Esophagus mucosa (tissue), 1 donor: ENCODE data around the gene PIK3CA. TPM values are rescaled to one million over a fixed set of nuclear protein-coding genes. Genes with fewer than 3 reads are reported as not detected.
"Not testable (repeated sequence)": the region's sequence is repeated elsewhere in the genome, so short reads cannot be mapped to it uniquely, and the experiment has no call there.

Experiments
- ATAC-seq: fragments of 200-7000 bp; cut with Tn5 transposase; one replicate; pipeline ENCODE4 v1.9.1; 2020
- total RNA-seq: library from RNA; stranded (reverse); gene quantifications from one replicate; pipeline ENCODE4 v1.2.4, GENCODE V29; 2023
- donor health status: DM: yes; HTN: yes; CAD: no.

PIK3CA gene
- total RNA-seq, 1 donor from 2014 or later: 12.5 TPM

DNA sequence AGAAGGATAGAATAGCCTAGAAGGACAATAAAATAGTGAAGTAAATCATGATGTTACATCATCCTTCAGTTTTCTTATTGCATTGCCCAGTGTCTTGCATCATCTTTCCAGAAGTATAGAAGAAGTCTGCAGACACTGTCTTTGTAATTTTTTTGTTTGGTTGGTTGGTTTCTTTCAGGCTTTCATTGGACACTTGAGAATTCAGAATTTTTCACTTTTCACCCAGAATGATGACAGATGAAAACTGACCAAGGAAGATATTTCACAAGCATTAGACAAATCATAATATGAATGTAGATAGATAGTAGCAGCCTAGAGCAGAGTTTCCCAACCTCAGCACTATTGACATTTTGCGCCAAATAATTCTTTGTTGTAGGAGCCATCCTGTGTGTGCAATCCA, 67.4 kb downstream of the PIK3CA start:
- ATAC-seq: not testable (repeated sequence)

GRCh38 chr3:179218213-179218612, 70.1 kb downstream of the PIK3CA start:
- not testable (repeated sequence) for ATAC-seq

DNA sequence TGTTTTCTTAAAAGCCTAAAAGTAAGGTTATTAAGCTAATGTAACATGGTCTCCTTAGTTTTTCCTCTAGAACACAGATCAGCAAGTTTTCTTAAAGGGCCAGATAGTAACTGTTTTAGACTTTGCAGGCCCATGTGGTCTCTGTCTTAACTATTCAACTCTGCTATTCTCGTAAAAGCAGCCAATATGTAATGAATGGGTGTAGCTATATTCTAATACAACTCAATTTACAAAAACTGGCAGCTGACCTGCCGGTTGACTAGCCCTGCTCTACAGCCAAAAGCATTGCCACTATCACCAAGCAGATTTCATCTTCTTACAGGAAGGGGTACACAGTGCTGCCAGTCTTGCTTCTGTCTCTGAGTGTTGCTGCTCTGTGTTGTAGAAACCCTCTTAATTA, 75.4 kb downstream of the PIK3CA start:
- no peak for ATAC-seq

- ATAC-seq: no peak
Measured at GRCh38 chr3:179224584-179224983, 76.4 kb downstream of the PIK3CA start.

- peak; percentile 71 for ATAC-seq
Measured at GRCh38 chr3:179227349-179227748, 79.2 kb downstream of the PIK3CA start.

DNA sequence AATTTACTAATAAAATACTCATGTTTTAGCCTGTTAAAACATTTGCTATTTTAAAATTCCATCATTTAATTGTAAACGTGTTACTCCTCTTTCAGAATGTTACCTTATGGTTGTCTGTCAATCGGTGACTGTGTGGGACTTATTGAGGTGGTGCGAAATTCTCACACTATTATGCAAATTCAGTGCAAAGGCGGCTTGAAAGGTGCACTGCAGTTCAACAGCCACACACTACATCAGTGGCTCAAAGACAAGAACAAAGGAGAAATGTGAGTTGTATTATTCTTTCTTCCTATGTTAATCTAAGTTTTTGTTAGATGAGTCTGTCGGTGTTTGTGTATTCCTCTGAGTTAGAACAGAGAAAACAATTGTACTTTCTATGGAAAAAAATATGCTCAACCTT, 81.0 kb downstream of the PIK3CA start:
- ATAC-seq: no peak

DNA sequence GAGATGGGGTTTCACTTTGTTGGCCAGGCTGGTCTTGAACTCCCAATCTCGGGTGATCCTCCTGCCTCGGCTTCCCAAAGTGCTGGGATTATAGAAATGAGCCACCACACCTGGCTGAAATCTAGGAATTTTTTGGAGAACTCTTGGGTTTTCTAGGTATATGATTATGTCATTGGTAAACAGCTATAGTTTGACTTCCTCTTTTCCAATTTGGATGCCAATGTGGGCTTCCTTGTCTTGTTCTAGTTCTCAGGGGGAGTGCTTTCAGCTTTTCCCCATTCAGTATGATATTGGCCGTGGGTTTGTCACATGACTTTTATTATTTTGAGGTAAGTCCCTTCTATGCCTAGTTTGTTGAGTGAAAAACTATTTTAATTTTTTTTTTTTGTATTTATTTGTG, 84.9 kb downstream of the PIK3CA start:
- no peak for ATAC-seq

GRCh38 chr3:179234199-179234598, 86.0 kb downstream of the PIK3CA start:
- ATAC-seq: no peak

- no peak for ATAC-seq
Measured at GRCh38 chr3:179236669-179237301, 88.6 kb downstream of the PIK3CA start.

DNA sequence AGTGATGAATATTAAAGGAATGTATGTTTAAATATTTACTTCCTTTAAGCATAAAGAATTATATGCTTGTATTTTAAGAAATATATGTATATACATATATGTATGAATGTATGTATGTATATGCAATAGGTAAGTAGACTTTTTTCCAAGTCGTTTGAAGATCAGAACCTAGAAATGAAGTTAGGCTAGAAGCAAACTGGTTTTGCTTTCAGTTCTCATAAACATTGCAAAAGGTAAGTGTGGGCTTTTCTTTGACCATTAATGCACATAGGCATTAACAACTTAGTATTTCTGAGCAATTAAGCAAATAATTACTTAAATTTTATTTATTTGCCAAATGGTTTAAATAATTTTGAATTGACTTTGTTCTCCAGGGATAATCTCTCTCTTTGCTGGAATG, 92.1 kb downstream of the PIK3CA start:
- not testable (repeated sequence) for ATAC-seq

- ATAC-seq: not testable (repeated sequence)
Measured at GRCh38 chr3:179242859-179243258, 94.7 kb downstream of the PIK3CA start.

GRCh38 chr3:179244878-179245277, 96.7 kb downstream of the PIK3CA start:
- no peak for ATAC-seq

GRCh38 chr3:179247289-179248015, 99.3 kb downstream of the PIK3CA start:
- no peak for ATAC-seq

GRCh38 chr3:179250803-179251476, 102.8 kb downstream of the PIK3CA start, which contains the start of gene KCNMB3:
TSS of gene KCNMB3 (minus strand) at chr3:179251114. CDS start at chr3:179250990, 124 bp downstream.
- no peak for ATAC-seq

DNA sequence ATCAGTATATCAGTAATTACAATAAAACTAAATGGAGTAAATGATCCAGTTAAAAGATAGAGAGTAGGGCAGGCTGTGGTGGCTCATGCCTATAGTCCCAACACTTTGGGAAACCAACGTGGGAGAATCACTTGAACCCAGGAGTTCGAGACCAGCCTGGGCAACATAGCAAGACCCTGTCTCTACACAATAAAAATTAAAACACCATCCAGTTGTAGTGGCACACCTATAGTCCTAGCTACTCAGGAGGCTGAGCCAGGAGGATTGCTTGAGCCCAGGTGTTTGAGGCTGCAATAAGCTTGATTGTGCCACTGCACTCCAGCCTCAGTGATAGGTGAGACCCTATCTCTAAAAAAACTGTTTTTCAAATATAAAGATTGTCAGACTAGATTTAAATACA, 108.7 kb downstream of the PIK3CA start:
- ATAC-seq: no peak

- not testable (repeated sequence) for ATAC-seq
Measured at GRCh38 chr3:179257742-179258141, 109.6 kb downstream of the PIK3CA start.

GRCh38 chr3:179258820-179259219, 110.7 kb downstream of the PIK3CA start:
- no peak for ATAC-seq

DNA sequence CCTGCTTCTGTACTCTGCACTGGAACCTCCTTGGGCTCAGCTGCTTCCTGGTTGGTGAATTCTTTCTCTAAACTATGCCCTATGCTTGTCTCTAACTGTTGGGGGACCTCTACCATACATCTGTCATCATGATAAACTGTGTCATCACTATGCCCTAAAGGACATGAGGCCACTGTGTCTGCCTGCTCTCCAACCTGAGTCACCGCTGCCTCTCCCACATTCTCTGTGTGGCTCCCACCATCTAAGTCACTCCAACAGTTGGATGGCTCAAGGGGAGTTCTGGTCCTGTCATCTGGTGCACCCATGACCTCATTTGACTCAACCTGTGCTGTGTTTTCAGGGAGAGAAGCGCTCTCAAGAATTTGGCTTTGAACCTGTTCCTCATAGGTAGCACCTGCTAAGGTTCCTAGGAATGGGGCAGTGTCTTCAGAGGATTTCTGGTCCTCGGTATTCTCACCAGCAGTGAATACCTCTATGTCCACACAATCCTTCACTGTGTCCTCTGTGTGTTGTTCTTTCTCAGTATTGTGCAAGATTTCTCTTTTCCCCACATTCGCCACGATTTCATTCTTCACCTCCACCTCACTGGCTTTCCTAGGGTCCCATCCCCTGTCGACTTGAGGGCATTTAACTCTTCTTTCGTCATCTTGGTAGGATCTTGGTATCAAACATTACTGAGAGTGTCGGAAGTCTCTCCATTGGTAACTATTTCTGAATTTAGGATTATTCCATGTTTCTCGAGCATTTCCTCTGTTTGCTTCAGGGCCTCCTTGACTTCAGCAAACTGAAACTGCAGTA, 112.0 kb downstream of the PIK3CA start:
- ATAC-seq: not testable (repeated sequence)

DNA sequence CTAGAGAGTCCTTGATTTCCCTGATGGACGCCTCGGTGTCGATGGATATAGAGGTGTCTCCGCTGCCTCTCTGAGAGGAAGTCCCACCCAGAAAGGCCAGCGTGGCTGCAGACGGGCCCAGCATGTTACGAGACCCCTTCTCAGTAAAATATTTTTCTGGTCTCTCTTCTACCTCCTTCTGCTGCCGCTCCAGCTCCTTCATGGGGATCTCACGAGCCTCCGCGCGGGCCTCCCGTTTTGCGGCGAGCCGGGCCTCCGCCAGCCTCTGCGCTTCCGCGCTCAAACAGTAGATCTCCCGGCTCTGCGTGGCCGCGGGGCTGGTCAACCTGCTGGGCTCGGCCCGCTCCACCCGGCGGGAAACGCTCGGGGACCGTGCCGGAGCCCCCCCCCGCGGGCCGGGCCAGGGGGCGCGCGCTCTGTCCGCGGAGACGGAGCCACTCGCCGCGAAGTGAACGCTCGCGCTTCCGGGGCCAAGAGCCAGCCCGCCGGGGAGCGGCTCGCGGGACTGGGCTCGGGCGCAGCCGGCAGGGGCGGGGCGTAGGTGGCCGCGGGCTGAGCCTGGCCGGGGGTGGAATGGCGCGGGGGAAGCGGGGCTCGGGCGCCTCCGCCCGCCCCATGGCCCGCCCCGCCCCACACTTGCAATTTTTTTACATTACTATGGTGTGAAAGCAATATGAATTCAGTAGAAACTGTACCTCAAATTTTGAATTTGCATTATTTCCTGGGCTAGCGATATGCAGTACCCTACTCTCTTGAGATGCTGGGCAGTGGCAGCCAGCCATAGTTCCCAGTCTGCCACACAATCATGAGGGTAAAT, 113.0 kb downstream of the PIK3CA start:
- peak; percentile 96 for ATAC-seq

- no peak for ATAC-seq
Measured at GRCh38 chr3:179263134-179263533, 115.0 kb downstream of the PIK3CA start.

DNA sequence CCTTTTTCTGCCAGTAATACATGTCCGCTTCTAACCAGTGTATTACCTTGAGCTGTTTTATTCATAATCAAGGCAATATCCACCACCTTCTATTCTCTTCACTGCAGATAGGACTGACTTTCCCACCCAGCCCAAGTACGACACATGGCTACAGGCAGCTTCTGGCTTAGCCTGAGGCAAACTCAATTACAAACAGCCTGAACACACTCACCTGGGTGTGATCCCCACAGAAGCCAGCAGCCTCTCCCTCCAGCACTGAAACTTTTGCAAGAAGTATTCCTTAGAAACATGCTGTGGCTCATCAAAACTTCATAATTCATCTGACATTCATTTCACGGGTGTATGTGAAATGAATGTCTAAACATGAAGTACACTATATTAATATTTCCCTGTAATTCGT, 116.3 kb downstream of the PIK3CA start:
- no peak for ATAC-seq

GRCh38 chr3:179265092-179265491, 116.9 kb downstream of the PIK3CA start:
- no peak for ATAC-seq
